ENCODE results near the gene ADAMTS1. TPM values are rescaled to one million over a fixed set of nuclear protein-coding genes. Genes with fewer than 3 reads are reported as not detected.
A peak's percentile ranks its signal among the peaks of the same experiment; 100 is the strongest.

Gene ADAMTS1
- total and polyA plus RNA-seq, 8 donors = 4.4 to 32.1 (median 13.6) TPM

DNA sequence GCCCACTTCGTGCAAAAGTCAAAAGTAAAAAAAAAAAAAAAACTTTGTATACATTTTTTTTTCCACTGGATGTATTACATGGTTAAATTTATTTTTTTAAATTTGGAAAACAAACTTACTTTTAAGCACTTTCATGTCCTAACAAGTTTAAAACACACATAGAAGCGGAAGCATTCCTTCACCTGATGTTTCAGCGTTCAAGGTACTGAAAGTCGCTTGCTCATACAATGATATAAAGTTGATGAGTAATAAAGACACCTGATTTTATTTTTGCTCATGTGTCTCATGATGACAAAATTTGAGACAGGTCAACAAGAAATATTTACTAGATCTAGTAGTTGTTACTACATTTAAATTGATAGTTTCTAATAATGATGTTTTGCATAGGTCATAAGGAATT is 35.5 kb downstream of the ADAMTS1 start:
- TF ChIP-seq, protein P1, sequence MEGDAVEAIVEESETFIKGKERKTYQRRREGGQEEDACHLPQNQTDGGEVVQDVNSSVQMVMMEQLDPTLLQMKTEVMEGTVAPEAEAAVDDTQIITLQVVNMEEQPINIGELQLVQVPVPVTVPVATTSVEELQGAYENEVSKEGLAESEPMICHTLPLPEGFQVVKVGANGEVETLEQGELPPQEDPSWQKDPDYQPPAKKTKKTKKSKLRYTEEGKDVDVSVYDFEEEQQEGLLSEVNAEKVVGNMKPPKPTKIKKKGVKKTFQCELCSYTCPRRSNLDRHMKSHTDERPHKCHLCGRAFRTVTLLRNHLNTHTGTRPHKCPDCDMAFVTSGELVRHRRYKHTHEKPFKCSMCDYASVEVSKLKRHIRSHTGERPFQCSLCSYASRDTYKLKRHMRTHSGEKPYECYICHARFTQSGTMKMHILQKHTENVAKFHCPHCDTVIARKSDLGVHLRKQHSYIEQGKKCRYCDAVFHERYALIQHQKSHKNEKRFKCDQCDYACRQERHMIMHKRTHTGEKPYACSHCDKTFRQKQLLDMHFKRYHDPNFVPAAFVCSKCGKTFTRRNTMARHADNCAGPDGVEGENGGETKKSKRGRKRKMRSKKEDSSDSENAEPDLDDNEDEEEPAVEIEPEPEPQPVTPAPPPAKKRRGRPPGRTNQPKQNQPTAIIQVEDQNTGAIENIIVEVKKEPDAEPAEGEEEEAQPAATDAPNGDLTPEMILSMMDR (IDR thresholded peaks at IDR 0.05) = no peak
- 93% methylated on average over 4 of the region's 4 CpGs for WGBS, 2 donors
- Histone ChIP-seq H3K9me3 (no peaks in the 10 kb centered on the region), H3K4me3 (no peak overlapping the region), H3K27me3 (no peaks in the 10 kb centered on the region), H3K27ac (no peak overlapping the region), H3K4me1 (no peaks in the 10 kb centered on the region), H3K36me3 (no peaks in the 10 kb centered on the region)
- no peak for DNase-seq
- intact Hi-C loops (cut with DNase I) = no loop called here
- FAIRE-seq = no peak
- no peak for ATAC-seq

DNA sequence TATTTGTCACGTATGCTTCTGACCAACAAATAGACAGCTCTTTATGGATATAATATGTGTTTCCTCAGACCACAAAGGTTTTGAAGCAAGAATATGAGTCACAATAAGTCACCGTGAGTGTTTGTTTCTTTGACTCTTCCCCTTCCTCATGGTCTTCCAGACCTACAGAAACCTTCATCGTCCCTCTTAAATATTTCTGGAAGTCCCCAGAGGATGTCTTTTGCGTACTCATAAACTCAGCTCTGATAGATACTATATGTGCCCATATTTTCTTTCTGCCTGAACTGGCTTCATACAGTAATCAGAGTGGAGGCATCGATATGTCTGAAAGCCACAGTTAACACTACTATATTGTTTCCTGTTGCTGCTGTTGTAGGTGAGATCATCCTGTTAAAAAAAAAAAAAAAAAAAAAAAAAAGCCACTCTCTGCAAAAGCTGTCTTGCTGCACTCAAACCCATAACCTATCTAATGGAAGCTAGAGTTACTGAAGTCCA is 38.4 kb downstream of the ADAMTS1 start:
- no peak overlapping the region for H3K4me3 ChIP-seq
- TF ChIP-seq, protein P1 (IDR thresholded peaks at IDR 0.05) = no peak
- 73 to 82% methylated on average over 5 of the region's 5 CpGs for WGBS, 2 donors

DNA sequence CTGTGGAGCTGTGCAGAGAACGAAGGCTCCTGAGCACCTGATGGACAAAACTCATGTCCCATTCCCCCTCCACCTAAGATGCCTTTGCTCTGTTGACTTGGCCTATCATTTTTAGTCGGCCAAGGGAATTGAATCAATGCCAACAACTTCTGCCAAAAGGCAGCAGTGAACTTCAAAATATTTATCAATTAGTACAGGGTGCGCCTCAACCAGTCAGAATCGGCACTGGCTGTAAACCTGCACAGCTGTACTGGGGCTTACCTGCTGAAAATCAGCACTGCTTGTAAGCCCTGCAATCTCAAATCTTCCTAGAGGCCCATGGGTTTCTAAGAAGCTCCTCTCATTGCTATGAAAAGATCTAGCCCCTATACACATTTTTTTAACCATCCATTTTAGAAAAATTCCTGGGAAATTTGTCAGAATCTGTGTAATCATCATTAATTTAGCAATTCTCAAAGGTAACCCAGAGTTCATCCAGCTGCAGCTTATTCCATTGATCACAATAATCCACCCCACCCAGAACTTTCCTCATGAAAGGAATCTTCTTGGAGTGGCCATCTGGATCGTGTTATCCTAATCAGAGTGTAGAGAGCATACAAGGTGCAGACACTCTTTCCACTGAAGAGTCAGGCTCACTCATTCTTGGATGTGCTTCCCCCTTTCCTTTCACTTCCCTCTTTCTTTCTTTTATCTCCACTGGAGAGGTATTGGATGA is 40.2 kb downstream of the ADAMTS1 start:
- no peak overlapping the region for H3K4me3 ChIP-seq
- intact Hi-C loops (cut with DNase I) = no loop called here
- no peaks in the 10 kb centered on the region for H3K9me3 ChIP-seq
- no peak for DNase-seq
- no peak for ATAC-seq
- no peaks in the 10 kb centered on the region for H3K27me3 ChIP-seq
- FAIRE-seq = no peak
- TF ChIP-seq, protein P1 (IDR thresholded peaks at IDR 0.05) = no peak
- H3K36me3 ChIP-seq = no peaks in the 10 kb centered on the region
- no peak overlapping the region for H3K27ac ChIP-seq
- H3K4me1 ChIP-seq = no peaks in the 10 kb centered on the region
- 50 to 54% methylated on average over 5 of the region's 5 CpGs for WGBS, 2 donors

More for the DNA sequence above, 38.4 kb downstream of the ADAMTS1 start:
- intact Hi-C loops (cut with DNase I) = no loop called here
- FAIRE-seq (no peak), DNase-seq (no peak), ATAC-seq (no peak)
- no peaks in the 10 kb centered on the region for H3K36me3 ChIP-seq
- H3K27me3 ChIP-seq = no peaks in the 10 kb centered on the region
- H3K9me3 ChIP-seq = no peaks in the 10 kb centered on the region
- H3K4me1 ChIP-seq = no peaks in the 10 kb centered on the region
- H3K27ac ChIP-seq = no peak overlapping the region

DNA sequence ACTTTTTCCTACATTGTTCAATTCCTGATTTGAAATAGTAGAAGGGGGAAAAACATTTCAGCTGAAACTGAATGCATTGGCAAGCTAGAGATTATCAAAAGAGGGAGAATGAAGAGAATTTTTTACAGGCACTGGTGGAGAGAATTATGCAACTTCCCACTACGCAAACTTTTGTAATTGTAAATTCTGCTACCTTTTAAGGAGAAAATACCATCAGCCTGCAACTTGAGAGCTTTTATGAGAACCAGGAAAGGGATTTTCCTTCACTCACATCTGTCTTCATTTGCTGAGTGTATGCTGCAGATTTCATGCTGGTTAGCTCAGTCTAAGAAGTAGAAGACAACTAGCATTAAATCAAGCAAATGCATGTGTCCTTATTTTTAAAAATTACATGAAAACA is 43.7 kb downstream of the ADAMTS1 start:
- 77 to 78% methylated on average over 1 of the region's 1 CpG for WGBS, 2 donors
- H3K4me1 ChIP-seq = no peaks in the 10 kb centered on the region
- H3K27ac ChIP-seq = peak overlapping the region in 2 of 4 donors; percentile 30 to 33
- DNase-seq = no peak
- no peaks in the 10 kb centered on the region for H3K9me3 ChIP-seq
- no peak overlapping the region for H3K4me3 ChIP-seq
- no peaks in the 10 kb centered on the region for H3K27me3 ChIP-seq
- no peak for FAIRE-seq
- no peaks in the 10 kb centered on the region for H3K36me3 ChIP-seq
- TF ChIP-seq, protein P1 (IDR thresholded peaks at IDR 0.05) = no peak
- intact Hi-C loops (cut with DNase I) = no loop called here
- peak in 1 of 4 donors; percentile 40 for ATAC-seq

DNA sequence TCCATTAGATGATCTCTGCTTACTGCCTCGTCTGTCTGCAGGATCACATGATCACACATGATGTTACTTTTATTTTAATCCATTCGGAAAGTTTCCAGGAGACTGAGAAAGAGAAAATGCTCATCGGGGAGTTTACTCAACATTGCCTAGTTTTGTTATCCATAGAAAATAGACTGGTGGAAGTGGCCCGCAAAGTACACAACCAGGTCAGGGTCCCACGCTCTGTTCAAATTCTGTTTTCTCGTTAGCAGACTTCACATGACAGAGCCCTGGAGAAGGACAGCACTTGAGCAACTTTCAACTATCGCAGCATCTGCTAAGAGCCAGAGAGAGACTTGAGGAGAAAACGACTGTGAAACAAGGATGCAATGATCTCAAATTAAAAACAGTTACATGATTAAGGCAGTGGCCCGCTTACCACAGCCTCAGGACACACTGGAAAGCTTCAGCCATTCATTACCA is 44.2 kb downstream of the ADAMTS1 start:
- WGBS, 2 donors = 69 to 71% methylated on average over 9 of the region's 9 CpGs
- FAIRE-seq (no peak), DNase-seq (no peak)

More for the DNA sequence above, 44.2 kb downstream of the ADAMTS1 start:
- TF ChIP-seq, protein P1 (IDR thresholded peaks at IDR 0.05) = no peak
- Histone ChIP-seq H3K27me3 (no peaks in the 10 kb centered on the region), H3K36me3 (no peaks in the 10 kb centered on the region), H3K9me3 (no peaks in the 10 kb centered on the region), H3K27ac (peak overlapping the region in 2 of 4 donors; percentile 30 to 33), H3K4me3 (no peak overlapping the region), H3K4me1 (no peaks in the 10 kb centered on the region)
- intact Hi-C loops (cut with DNase I) = no loop called here
- peak in 2 of 4 donors; percentile 29 to 31 for ATAC-seq
